HG02870 (cell line): Measurements from ENCODE around the gene ATG7.

Experiments
- ATAC-seq: cut with Tn5 transposase; IDR thresholded peaks from one replicate; pipeline ENCODE4 v1.9.1; 2021; ENCODE audit warnings: mild to moderate bottlenecking, moderate library complexity; ENCODE audit not compliant: unreplicated experiment

Gene ATG7

DNA sequence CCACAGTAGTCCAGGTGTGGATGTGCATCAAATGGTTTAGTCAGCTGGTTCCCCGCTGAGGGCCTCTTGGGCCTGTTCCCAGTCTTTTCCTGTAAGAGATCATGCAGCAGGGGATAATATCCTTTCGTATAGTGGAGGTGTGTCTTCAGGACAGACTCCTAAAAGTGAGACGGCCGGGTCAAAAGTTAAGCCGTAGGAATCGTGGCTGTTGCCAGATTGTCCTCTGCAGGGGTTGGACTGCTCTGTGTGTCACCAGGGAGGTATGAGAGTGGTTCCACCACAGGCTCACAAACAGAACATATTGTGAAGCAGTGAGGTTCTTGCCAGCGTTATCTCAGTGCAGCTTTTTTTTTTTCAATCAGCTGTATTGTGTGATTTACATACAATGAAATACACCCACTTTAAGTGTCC lies 276.5 kb downstream of the ATG7 start:
- ATAC-seq, result no peak

DNA sequence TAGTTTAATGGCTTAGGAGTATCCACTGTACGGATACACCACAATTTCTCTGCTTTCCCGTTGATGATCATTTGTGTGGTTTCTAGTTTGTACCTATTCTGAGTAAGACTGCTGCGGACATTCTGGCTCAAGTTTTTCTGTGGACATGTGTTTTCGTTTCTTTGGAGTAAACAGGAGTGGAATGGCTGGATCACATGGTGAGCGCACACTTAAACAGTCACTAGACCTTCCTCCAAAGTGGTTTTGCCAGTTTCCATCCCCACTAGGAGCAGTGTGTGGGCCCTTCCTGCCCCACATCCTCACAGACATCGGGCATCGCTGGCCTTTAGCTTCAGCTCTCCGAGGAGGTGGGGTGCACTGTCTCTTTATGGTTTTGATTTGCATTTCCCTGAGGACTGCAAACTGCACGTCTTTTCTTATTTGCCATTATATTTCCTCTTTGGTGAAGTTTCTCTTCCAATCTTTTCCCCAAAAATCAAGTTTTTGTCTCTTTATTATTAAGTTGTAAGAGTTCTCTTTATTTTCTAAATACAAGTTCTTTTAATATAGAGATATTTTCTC lies 277.5 kb downstream of the ATG7 start:
- ATAC-seq, result no peak

DNA sequence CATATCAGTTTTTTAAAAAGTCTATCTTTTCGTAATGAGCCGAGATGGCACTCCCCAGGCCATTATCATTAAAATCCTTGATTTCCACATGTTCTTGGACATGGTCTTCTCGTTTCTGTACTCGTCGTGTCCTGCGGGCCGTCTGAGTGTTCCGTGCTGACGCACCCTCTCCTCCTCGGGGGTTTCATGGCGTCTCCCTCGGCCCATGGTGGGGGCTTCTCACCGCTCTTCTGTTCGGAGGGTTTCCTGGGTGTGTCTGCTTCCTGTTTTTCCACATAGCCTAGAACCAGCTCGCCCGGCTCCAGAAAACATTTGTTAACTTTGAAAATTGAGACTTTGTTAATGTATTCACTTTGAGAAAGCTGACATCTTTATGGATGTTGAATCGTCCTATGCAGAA lies 278.8 kb downstream of the ATG7 start:
- ATAC-seq, result no peak

DNA sequence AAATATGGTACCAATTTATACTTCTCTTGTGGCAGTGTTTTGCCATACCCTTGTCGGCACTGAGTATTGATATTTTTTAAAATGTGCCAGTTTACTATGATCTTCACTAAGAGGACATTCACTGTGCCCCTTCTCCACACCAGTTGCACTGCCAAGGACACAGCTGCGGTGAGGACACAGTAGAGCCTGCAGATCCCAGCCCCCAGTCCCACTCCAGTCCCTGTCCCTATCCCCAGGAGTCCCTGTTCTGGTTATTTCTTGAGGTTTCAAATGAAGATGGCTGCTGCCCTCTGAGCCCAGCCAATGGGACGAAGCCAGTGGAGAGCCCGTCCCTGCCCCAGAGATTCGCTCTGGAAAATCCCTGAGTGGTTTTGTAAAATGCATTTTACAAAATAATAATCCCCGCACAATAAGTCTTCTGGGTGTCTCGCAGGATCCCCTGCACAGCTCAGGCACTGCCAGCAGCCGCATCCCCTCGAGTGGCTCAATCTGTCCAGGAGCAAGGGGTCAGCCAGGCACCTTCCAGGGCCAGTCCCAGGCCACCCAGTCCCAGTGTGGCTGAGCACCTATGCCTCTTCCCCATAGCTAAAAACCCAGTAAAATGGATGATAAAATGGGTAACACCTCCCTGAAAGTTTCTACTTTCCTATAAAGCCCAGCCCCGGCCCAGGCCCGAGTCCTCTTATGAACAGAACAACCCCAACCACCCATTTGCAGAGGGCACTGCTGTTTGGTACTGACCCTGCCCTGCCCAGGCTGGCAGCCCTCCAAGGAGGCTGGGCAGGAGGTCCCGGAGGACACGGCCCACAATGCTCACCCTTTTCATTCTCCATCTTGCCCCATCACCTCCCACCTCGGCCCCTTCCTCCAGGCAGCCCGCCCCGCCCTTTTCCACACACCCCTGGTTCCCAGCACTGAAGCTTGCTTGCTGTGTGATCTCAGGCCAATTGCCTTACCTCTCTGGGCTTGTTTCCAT lies 280.4 kb downstream of the ATG7 start:
- no peak for ATAC-seq

DNA sequence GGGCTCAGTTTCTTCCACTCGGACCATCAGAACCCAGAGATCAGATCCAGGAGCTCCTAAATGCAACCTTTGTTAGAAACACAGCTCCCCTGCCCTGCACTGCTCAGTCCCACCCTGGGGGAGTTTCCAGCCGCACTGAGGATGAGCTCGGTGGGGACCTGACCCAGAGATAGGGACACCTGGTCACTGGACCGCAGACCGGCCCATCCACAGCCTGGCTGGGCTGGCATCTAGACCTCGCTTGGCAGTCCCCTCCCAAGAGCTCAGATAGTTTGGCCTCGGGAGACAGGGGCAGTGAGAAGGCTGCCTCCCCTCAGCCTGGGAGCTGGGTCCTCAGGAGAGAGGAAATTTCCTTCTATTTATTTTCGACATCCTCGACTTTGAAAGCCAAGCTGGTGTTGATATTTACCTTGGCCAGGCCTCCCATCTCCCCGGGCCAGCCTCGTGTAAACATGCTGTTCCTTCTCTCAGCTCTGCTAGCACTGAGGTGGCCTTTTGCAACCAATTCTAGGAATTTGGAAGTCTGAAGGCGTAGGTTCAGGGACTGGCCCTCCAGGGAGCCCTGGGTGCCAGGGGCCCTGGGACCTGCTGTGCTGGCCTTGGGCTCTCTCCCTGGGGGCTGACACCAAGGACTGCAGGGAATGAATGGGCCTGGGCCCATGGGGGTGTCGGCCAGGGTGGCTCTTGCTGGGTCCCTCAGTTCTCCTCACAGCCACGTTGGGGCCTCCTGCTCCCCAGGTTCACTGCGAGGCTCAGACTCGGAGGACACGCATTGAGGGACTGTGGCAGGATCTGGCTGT lies 281.4 kb downstream of the ATG7 start:
- no peak for ATAC-seq

- no peak for ATAC-seq
These were observed 282.0 kb downstream of the ATG7 start for GRCh38 chr3:11554236-11554610.

GRCh38 chr3:11554666-11555065 lies 282.5 kb downstream of the ATG7 start:
- no peak for ATAC-seq

DNA sequence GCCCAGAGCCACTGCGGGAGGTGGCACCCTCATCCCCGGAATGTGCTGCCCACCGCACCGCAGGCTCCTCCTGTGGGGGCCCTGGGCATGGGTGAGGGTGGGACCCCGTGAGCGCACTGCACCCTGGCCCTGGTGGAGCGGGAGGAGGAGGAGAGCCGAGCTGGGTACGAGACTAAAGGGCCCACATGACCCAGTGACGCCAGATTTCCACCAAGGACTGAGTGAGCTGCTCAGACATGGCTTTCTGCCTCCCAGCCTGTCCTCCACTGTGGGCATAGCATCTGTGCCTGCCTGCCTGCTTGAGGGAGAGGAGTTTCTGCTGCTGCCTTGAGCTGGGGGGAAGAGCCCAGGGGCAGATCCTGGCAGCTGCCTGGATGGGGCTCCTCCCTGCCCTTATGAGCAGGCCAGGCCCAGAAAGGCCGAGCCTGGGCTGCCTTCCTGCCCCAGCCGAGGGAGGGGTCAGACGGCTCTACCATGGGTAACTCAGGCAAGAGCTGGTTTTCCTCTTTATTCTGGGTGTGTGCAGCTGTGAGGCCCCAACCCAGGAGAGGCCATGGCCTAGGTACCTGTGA lies 283.1 kb downstream of the ATG7 start:
- no peak for ATAC-seq

DNA sequence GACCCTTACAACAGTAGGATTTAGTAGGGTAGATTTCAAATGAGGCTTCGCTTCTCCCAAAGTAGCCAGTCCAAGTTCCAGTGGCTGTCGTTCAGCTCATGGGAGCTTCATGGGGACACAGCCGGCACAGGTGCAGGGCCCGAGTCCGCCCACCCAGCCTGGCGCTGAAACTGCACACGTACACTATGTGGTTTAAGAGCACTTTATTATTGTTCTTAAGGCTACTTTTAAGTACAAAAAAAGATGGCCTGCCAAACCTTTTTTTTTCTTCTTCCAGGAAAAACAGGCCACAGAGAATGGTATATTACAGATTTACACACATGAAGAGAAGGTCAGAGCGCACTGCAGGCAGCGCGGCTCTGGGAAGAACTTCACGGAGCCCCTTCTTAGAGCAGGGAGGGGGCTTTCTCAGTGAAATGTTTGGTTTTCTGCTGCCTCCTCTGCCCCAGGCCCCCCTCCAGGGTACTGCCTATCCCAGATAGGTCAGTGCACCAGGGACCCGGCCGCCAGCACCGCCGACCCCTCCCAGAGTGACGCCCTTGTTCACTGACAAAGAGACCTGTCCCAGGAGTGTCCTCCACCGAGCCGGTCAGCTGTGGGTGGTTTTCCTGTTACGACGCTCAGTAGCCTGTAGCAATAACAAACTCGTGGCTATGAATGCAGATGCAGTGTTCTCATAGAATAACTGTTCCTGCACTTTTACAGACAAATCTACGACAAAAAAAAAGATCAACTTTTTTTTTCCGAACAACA lies 283.9 kb downstream of the ATG7 start:
- ATAC-seq, result no peak

GRCh38 chr3:11556851-11557644 lies 284.9 kb downstream of the ATG7 start:
- ATAC-seq, result no peak

DNA sequence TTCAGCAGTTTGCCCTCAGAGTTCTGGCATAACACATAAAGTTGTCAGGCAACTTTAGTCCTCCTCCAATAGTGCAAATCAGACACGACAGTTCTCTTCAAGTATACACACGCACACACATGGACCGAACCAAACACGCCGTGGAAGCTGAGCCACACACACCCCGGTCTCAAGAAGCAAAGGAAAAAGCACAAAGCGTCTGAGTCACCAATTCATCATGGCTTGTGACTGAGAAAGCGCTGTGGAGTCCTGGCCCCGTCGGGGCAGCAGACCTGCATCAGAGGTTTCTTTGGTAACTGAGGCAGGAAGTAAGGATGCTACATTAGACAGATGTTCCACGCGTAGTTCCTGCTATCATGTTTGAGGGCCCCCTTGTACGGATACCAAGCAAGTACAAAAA lies 285.8 kb downstream of the ATG7 start:
- no peak for ATAC-seq

- no peak for ATAC-seq
These were observed 286.3 kb downstream of the ATG7 start for GRCh38 chr3:11558411-11558903.

- no peak for ATAC-seq
These were observed 287.0 kb downstream of the ATG7 start for GRCh38 chr3:11558918-11559815.

DNA sequence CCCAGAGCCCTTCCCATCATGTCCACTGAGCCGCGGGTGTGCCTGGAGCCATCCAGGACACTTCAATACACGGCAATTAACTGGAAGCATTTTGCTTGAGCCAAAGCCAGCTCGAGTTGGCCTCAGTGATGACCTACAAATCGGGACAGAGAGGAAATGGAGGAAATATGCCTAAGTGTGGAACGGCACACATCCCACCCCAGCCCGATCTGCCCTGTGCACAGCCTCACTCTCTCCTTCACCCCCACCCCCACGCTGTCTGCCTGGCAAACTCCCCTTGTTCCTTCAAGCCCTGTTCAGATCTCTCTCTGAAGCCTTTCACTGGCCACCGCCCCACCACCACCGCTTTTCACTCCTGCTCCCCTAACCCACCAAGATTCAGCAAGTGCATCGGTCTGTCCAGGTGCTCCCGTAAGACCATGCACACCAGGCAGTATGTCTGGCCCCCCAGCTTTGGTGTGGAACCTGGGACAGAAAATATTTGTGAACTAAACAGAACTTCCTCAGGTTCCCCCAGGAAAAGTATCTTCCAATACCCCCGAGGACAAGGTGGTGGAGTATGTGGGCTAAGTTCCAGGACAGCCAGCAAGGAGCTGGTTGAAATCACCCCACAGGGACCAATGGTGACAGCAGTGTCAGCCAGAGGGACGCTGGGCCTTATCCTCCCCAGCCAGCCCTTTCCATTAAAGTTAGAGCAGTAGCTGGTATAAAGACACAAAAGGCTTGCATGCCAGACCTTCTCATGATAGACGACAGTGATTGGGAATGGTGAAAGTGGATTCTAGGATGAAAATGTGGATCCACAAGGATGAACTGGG lies 287.8 kb downstream of the ATG7 start:
- no peak for ATAC-seq

GRCh38 chr3:11560746-11561145 lies 288.5 kb downstream of the ATG7 start:
- ATAC-seq, result no peak

- ATAC-seq, result no peak
These were observed 290.2 kb downstream of the ATG7 start for GRCh38 chr3:11562277-11562881.

GRCh38 chr3:11563159-11563864 lies 291.1 kb downstream of the ATG7 start:
- ATAC-seq, result no peak
